Activated naive CD8-positive, alpha-beta T cell treated with anti-CD3 and anti-CD28 coated beads, Interleukin-2, amount 10 ng/mL, durations not matched to agents 7 days and 5 days (primary cell): Measurements from ENCODE around the gene PIP5K1B. TPM values are rescaled to one million over a fixed set of nuclear protein-coding genes. Genes with fewer than 3 reads are reported as not detected.
A peak's percentile ranks its signal among the peaks of the same experiment; 100 is the strongest.

Experiments used
- ATAC-seq: fragments of 150-1000 bp; cut with Tn5 transposase; one replicate; pipeline ENCODE4 v1.10.0; 2021; ENCODE audit warnings: low read depth, moderate library complexity
- POLR2A ChIA-PET: fragments of 350-600 bp; sonication (Branson Sonifier 250); formaldehyde crosslinking; loops from one replicate; lab custom pipeline; 2021; ENCODE audit warnings: antibody characterized with exemption; lab: Charles Lee
- DNase-seq: peaks from one replicate; pipeline ENCODE4 v3.0.0; 2021
- H3K27ac Mint-ChIP-seq: one replicate; pipeline ENCODE4 v1.8.0; 2022; ENCODE audit warnings: mild to moderate bottlenecking, mixed read lengths
- H3K27me3 Mint-ChIP-seq: one replicate; pipeline ENCODE4 v1.8.0; 2022; ENCODE audit warnings: mild to moderate bottlenecking, moderate library complexity, mixed read lengths
- H3K36me3 Mint-ChIP-seq: one replicate; pipeline ENCODE4 v1.8.0; 2021; ENCODE audit warnings: mild to moderate bottlenecking, mixed read lengths
- H3K4me1 Mint-ChIP-seq: one replicate; pipeline ENCODE4 v1.8.0; 2021; ENCODE audit warnings: mixed read lengths
- H3K4me3 Mint-ChIP-seq: one replicate; pipeline ENCODE4 v1.8.0; 2022; ENCODE audit warnings: mild to moderate bottlenecking, moderate library complexity, mixed read lengths
- H3K9me3 Mint-ChIP-seq: one replicate; pipeline ENCODE4 v1.8.0; 2021; ENCODE audit warnings: mixed read lengths
- total RNA-seq, 2 experiments: library from RNA; stranded (reverse); gene quantifications; one replicate each; pipeline ENCODE4 v1.2.3, GENCODE V29; 2021

The PIP5K1B gene
- total RNA-seq, 2 experiments from 2014 or later = 0.36 TPM; not detected in 1

GRCh38 chr9:68951879-68952659, 247.0 kb downstream of the PIP5K1B start:
- POLR2A ChIA-PET = no interaction called here
- DNase-seq (no peak), ATAC-seq (no peak)
- peaks cover 16% of the 10 kb centered on the region for H3K4me1 Mint-ChIP-seq
- no peak overlapping the region for H3K4me3 Mint-ChIP-seq
- H3K27ac Mint-ChIP-seq = no peak overlapping the region
- no peaks in the 10 kb centered on the region for H3K9me3 Mint-ChIP-seq
- peaks cover 7% of the 10 kb centered on the region for H3K27me3 Mint-ChIP-seq
- no peaks in the 10 kb centered on the region for H3K36me3 Mint-ChIP-seq

GRCh38 chr9:68953771-68954170, 248.7 kb downstream of the PIP5K1B start:
- Mint-ChIP-seq H3K36me3 (no peaks in the 10 kb centered on the region), H3K9me3 (no peaks in the 10 kb centered on the region), H3K4me1 (peaks cover 10% of the 10 kb centered on the region), H3K4me3 (no peak overlapping the region), H3K27ac (no peak overlapping the region), H3K27me3 (peaks cover 7% of the 10 kb centered on the region)
- POLR2A ChIA-PET = no interaction called here
- ATAC-seq (no peak), DNase-seq (no peak)

GRCh38 chr9:68955330-68955729, 250.3 kb downstream of the PIP5K1B start:
- no peak for DNase-seq
- Mint-ChIP-seq H3K4me3 (no peak overlapping the region), H3K4me1 (peaks cover 4% of the 10 kb centered on the region), H3K9me3 (no peaks in the 10 kb centered on the region), H3K36me3 (no peaks in the 10 kb centered on the region), H3K27ac (no peak overlapping the region), H3K27me3 (peaks cover 12% of the 10 kb centered on the region)
- POLR2A ChIA-PET = no interaction called here
- ATAC-seq = peak; percentile 39

GRCh38 chr9:68957479-68957878, 252.4 kb downstream of the PIP5K1B start:
- H3K4me3 Mint-ChIP-seq = no peak overlapping the region
- ATAC-seq (no peak), DNase-seq (no peak)
- no peak overlapping the region for H3K27ac Mint-ChIP-seq
- H3K4me1 Mint-ChIP-seq = peaks cover 4% of the 10 kb centered on the region
- peaks cover 20% of the 10 kb centered on the region for H3K27me3 Mint-ChIP-seq
- no peaks in the 10 kb centered on the region for H3K9me3 Mint-ChIP-seq
- no peaks in the 10 kb centered on the region for H3K36me3 Mint-ChIP-seq
- POLR2A ChIA-PET = no interaction called here

- Mint-ChIP-seq H3K4me3 (no peak overlapping the region), H3K9me3 (no peaks in the 10 kb centered on the region), H3K4me1 (no peaks in the 10 kb centered on the region), H3K36me3 (no peaks in the 10 kb centered on the region), H3K27me3 (peaks cover 25% of the 10 kb centered on the region), H3K27ac (no peak overlapping the region)
- DNase-seq (no peak), ATAC-seq (no peak)
- POLR2A ChIA-PET = no interaction called here
These were observed 256.5 kb downstream of the PIP5K1B start for GRCh38 chr9:68961587-68961986.

GRCh38 chr9:68963416-68963815, 258.4 kb downstream of the PIP5K1B start:
- no peaks in the 10 kb centered on the region for H3K4me1 Mint-ChIP-seq
- peaks cover 34% of the 10 kb centered on the region for H3K27me3 Mint-ChIP-seq
- no peak overlapping the region for H3K27ac Mint-ChIP-seq
- POLR2A ChIA-PET = no interaction called here
- no peaks in the 10 kb centered on the region for H3K9me3 Mint-ChIP-seq
- DNase-seq (no peak), ATAC-seq (no peak)
- no peaks in the 10 kb centered on the region for H3K36me3 Mint-ChIP-seq
- H3K4me3 Mint-ChIP-seq = no peak overlapping the region

- H3K4me3 Mint-ChIP-seq = no peak overlapping the region
- H3K4me1 Mint-ChIP-seq = no peaks in the 10 kb centered on the region
- DNase-seq (no peak), ATAC-seq (no peak)
- peaks cover 34% of the 10 kb centered on the region for H3K27me3 Mint-ChIP-seq
- no peaks in the 10 kb centered on the region for H3K36me3 Mint-ChIP-seq
- POLR2A ChIA-PET = no interaction called here
- H3K27ac Mint-ChIP-seq = no peak overlapping the region
- H3K9me3 Mint-ChIP-seq = no peaks in the 10 kb centered on the region
These were observed 259.1 kb downstream of the PIP5K1B start for GRCh38 chr9:68964102-68964541.

GRCh38 chr9:68964765-68965164, 259.7 kb downstream of the PIP5K1B start:
- DNase-seq (no peak), ATAC-seq (no peak)
- no peak overlapping the region for H3K27ac Mint-ChIP-seq
- POLR2A ChIA-PET = no interaction called here
- H3K36me3 Mint-ChIP-seq = no peaks in the 10 kb centered on the region
- H3K4me1 Mint-ChIP-seq = no peaks in the 10 kb centered on the region
- H3K9me3 Mint-ChIP-seq = no peaks in the 10 kb centered on the region
- H3K27me3 Mint-ChIP-seq = peaks cover 30% of the 10 kb centered on the region
- no peak overlapping the region for H3K4me3 Mint-ChIP-seq

- peaks cover 23% of the 10 kb centered on the region for H3K27me3 Mint-ChIP-seq
- no peak overlapping the region for H3K27ac Mint-ChIP-seq
- no peak for ATAC-seq
- H3K4me3 Mint-ChIP-seq = no peak overlapping the region
- peaks cover under 1% of the 10 kb centered on the region for H3K4me1 Mint-ChIP-seq
- H3K36me3 Mint-ChIP-seq = no peaks in the 10 kb centered on the region
- no peaks in the 10 kb centered on the region for H3K9me3 Mint-ChIP-seq
- POLR2A ChIA-PET = no interaction called here
- no peak for DNase-seq
These were observed 261.5 kb downstream of the PIP5K1B start for GRCh38 chr9:68966496-68966944.

- H3K27ac Mint-ChIP-seq = no peak overlapping the region
- H3K4me3 Mint-ChIP-seq = no peak overlapping the region
- POLR2A ChIA-PET = interaction anchor here (0.6 kb wide), 1 partner anchor 362 kb away, joined by 4 read pairs; no protein-coding TSS in a partner anchor
These were observed 262.8 kb downstream of the PIP5K1B start for GRCh38 chr9:68967800-68968199.

GRCh38 chr9:68969538-68969937, 264.5 kb downstream of the PIP5K1B start:
- H3K36me3 Mint-ChIP-seq = no peaks in the 10 kb centered on the region
- no peak for DNase-seq
- no peaks in the 10 kb centered on the region for H3K9me3 Mint-ChIP-seq
- H3K27me3 Mint-ChIP-seq = peaks cover 11% of the 10 kb centered on the region
- H3K4me3 Mint-ChIP-seq = no peak overlapping the region
- no peak overlapping the region for H3K27ac Mint-ChIP-seq
- H3K4me1 Mint-ChIP-seq = peaks cover 1% of the 10 kb centered on the region
- no peak for ATAC-seq
- POLR2A ChIA-PET = no interaction called here

More at GRCh38 chr9:68967800-68968199, 262.8 kb downstream of the PIP5K1B start:
- ATAC-seq = no peak
- Mint-ChIP-seq H3K27me3 (peaks cover 14% of the 10 kb centered on the region), H3K36me3 (no peaks in the 10 kb centered on the region), H3K9me3 (no peaks in the 10 kb centered on the region), H3K4me1 (peaks cover 1% of the 10 kb centered on the region)
- no peak for DNase-seq

GRCh38 chr9:68970151-68970550, 265.1 kb downstream of the PIP5K1B start:
- peaks cover 1% of the 10 kb centered on the region for H3K4me1 Mint-ChIP-seq
- H3K27me3 Mint-ChIP-seq = peaks cover 11% of the 10 kb centered on the region
- ATAC-seq (no peak), DNase-seq (no peak)
- H3K9me3 Mint-ChIP-seq = no peaks in the 10 kb centered on the region
- H3K27ac Mint-ChIP-seq = no peak overlapping the region
- H3K4me3 Mint-ChIP-seq = no peak overlapping the region
- no peaks in the 10 kb centered on the region for H3K36me3 Mint-ChIP-seq
- POLR2A ChIA-PET = no interaction called here

GRCh38 chr9:68973619-68974018, 268.6 kb downstream of the PIP5K1B start:
- Mint-ChIP-seq H3K27ac (no peak overlapping the region), H3K4me1 (peaks cover 4% of the 10 kb centered on the region), H3K4me3 (no peak overlapping the region), H3K36me3 (no peaks in the 10 kb centered on the region), H3K27me3 (peaks cover 2% of the 10 kb centered on the region), H3K9me3 (no peaks in the 10 kb centered on the region)
- DNase-seq = no peak
- POLR2A ChIA-PET = no interaction called here
- no peak for ATAC-seq

- POLR2A ChIA-PET = no interaction called here
- Mint-ChIP-seq H3K27me3 (peaks cover 2% of the 10 kb centered on the region), H3K9me3 (no peaks in the 10 kb centered on the region), H3K4me3 (no peak overlapping the region), H3K4me1 (peaks cover 9% of the 10 kb centered on the region), H3K36me3 (no peaks in the 10 kb centered on the region), H3K27ac (no peak overlapping the region)
- DNase-seq (no peak), ATAC-seq (peak; percentile 58)
These were observed 269.4 kb downstream of the PIP5K1B start for GRCh38 chr9:68974431-68974830.
